D721Med (cell line): Measurements from ENCODE around the gene VRTN.

Source experiments
- DNase-seq: peaks from one replicate; pipeline ENCODE4 v3.0.0; 2011; ENCODE audit warnings: low spot score; ENCODE audit not compliant: insufficient read length
- FAIRE-seq: peaks from 2 replicates; lab custom pipeline; 2011; peaks lifted over from hg19 to GRCh38; lab: Jason Lieb, UNC
- TF ChIP-seq, protein P1 (sequence below): IDR thresholded peaks from 2 replicates; pipeline ENCODE4 v1.5.1; 2012; ENCODE audit warnings: mild to moderate bottlenecking, control low read depth; ENCODE audit not compliant: insufficient read depth; ENCODE audit errors: missing control alignments

The VRTN gene

DNA sequence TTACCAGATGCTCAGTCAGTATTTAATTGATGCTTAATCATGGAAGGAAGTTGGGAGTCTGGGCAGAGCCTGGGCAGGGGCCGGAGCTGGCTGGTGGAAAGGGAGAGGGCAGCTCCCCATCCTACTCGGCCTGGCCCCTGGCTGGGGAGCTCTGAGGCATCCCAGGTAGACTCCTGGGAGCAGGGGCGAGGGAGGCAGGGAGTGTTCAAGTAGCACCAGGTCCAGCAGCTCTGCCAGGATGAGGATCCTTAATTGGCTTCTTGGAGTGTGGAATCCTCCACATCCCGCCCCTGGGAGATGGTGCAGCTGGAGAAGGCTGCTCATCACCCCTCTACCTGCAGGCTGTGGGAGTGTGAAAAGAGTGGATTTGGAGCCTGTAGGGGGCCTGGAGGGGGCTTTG is 46.8 kb downstream of the VRTN start:
- no peak for DNase-seq
- TF ChIP-seq, protein P1, sequence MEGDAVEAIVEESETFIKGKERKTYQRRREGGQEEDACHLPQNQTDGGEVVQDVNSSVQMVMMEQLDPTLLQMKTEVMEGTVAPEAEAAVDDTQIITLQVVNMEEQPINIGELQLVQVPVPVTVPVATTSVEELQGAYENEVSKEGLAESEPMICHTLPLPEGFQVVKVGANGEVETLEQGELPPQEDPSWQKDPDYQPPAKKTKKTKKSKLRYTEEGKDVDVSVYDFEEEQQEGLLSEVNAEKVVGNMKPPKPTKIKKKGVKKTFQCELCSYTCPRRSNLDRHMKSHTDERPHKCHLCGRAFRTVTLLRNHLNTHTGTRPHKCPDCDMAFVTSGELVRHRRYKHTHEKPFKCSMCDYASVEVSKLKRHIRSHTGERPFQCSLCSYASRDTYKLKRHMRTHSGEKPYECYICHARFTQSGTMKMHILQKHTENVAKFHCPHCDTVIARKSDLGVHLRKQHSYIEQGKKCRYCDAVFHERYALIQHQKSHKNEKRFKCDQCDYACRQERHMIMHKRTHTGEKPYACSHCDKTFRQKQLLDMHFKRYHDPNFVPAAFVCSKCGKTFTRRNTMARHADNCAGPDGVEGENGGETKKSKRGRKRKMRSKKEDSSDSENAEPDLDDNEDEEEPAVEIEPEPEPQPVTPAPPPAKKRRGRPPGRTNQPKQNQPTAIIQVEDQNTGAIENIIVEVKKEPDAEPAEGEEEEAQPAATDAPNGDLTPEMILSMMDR, result no peak
- FAIRE-seq, result no peak

DNA sequence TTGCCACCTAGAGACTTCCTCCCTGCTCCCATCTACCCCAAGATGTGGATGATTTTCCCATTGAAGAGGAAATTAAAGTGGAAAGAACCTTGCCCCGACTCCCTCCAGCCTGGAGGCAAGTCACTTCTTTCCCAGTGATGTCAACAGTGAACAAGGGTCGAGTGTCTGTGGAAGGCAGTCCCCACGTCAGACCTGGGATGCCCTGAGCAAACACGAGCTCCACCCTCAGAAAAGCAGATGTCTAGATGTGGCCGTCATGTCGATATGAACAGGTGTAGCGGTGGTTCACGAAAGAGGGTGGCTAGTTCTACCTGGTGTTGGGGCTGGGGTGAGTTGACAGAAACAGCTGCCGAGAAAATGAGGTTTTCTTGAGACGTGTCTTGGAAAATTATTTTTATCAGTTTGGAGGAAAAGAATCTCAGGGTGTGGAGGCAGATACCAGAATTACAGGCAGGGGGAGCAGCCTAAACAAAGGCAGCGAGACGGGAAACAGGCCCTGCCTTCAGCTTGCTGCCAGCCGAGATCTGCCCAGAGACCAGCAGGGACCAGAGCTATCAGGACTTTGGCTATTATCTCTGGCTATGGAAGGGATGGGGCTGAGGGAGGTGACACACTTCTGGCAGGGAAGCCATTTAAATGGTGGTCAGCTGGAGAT is 51.9 kb downstream of the VRTN start:
- DNase-seq, result no peak
- no peak for FAIRE-seq
- TF ChIP-seq, protein P1, result no peak

DNA sequence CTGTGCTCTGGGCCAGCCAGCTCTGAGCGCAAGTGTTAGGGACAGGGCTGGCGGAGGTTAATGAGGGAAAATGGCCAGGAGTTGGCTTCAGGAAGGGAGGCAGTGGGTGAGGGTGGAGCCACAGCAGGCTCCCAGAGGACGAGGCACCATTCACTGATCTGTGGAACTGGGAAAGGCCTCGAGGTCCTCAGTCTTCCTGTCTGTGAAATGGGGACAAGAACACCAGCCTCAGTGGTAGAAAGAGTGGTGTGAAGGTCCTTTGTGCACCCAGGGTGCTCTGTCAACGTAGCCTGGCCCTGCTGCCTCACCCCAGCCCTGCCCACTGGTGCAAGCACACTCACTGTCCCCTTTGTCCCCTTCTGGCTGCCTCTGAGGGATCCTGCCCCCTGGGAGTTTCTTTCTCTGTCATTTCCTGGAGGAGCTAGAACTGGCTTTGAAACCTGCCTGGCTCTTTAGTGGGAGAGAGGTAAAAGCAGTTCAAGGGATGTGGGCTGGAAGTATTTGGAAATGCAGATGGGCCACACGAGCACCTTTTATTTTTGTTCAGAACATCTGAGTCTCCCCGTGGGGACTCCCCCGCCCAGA is 52.7 kb downstream of the VRTN start:
- DNase-seq (no peak), FAIRE-seq (no peak)
- TF ChIP-seq, protein P1, result no peak

DNA sequence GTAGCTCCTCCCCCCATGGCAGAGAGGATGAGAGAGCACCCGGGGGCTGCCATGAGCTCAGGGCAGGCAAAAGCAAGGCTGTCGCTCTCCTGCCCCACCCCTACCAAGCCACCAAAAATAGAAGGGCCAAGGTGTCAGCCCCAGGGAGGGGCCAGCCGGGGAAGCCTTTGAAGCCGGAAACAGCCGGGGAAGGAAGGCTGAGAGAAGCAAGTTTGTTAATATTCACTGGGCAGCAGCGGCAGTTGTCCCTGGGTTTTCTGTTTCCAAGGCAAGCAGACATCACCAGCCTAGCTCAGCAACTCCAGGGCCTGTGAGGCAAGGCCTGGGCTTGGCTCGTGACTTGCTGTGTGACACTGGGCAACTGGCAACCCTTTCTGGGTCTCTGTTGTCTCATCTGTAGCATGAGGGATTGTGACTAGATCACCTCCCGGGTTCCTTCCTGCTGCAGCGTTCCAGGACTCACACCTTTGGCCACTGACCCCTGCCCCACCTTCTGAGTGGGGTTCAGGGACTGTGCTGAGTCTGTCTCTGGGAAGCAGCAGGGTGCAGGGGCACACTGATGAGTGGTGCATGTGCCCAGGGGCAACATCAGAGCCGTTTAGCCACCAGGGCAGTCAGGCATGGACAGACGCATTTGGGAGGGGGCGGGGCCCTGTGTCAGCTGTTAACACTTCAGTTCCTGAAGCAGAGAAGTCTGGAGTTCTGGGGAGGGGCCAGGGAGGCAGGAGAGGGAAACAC is 53.4 kb downstream of the VRTN start:
- TF ChIP-seq, protein P1, result no peak
- FAIRE-seq, result no peak
- DNase-seq, result no peak

DNA sequence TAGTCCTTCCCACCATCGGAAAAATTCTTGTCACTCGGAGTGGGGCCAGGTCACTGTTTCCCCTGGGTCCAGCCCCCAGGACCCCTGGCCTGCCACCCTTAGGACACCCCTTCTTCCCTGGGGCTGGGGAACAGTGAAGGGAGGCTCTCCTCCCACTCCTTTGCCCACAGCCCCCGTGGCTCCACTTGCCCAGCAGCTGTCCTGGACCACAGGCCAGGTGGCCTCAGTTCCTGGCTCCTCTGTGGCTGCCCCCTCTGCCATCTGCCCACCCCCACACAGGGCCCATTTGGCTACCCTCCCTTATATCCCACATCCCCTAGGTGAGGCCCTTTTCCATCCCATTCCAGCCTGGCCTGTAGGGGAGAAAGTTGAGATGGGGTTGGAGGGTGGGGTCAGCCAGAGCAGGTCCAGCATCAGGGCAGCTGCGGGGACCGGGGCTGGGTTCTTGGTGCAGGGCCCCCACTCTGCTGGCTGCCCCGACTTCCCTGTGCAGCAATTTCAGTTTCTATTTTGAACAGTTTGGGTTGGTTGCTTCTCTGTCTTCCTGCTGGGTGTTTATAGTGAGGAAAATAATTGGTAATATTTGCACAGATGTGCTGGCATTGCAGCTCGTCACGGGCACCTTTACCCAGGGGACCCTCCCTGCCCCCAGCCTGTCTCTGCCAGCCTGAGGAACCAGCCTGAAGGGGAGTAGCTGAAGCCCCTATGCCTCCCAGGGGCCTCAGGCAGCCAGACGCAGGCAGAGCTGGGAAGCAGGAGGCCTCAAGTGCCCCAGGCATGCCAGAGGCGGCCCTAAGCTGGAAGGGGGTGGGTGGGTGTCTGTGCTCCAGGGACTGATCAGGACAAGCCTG is 54.4 kb downstream of the VRTN start:
- TF ChIP-seq, protein P1, result no peak
- DNase-seq, result no peak
- FAIRE-seq, result no peak

DNA sequence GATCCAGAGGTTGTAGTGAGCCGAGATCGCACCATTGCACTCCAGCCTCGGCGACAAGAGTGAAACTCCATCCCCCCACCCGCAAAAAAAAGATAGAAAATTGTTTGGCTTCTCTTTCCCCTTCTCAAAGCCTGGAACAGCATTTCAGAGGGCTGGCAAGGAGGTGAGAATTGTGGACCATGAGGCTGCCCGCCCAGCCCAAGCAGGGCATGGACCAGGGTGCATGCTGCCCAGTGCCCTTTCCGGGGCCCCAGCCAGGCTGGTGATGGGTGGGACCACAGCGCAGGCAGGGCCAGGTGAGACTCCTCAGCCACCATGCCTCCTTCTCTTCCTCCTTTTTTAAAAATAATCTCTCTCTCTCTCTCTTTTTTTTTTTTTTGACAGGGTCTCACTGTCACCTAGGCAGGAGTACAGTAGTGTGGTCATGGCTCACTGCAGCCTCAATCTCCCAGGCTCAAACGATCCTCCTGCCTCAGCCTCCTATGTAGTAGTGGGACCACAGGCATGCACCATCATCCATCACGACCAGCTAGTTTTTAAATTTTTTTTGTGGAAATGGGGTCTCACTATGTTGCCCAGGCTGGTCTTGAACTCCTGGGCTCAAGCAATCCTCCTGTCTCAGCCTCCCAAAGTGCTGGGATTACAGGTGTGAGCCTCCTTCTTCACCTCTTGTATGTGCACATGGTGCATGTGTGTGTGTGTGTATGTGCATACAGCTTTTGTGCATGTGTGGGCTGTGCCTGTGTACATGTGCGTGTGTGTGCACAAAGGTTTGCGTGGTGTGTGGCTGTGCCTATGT is 55.5 kb downstream of the VRTN start:
- TF ChIP-seq, protein P1, result no peak
- FAIRE-seq (no peak), DNase-seq (no peak)
